ENCODE results near the gene OBP2B.
"Not testable (repeated sequence)": the region's sequence is repeated elsewhere in the genome, so short reads cannot be mapped to it uniquely, and the experiment has no call there.

Gene OBP2B

GRCh38 chr9:133208880-133209300 lies at the start of gene OBP2B:
Gene OBP2B, minus strand, starts transcription at chr9:133209250. Its CDS starts 51 bp downstream, at chr9:133209199.
- DNase-seq, result not testable (repeated sequence)

- DNase-seq, result no peak
Measured at GRCh38 chr9:133258061-133259015, 49.3 kb upstream of the OBP2B start.

GRCh38 chr9:133257465-133257956 lies 48.5 kb upstream of the OBP2B start:
- DNase-seq, result no peak

- no peak for DNase-seq
Measured at GRCh38 chr9:133256686-133257091, 47.6 kb upstream of the OBP2B start.

- DNase-seq, result no peak
Measured at GRCh38 chr9:133256136-133256461, 47.0 kb upstream of the OBP2B start.

- no peak for DNase-seq
Measured at GRCh38 chr9:133255371-133256135, 46.5 kb upstream of the OBP2B start.

GRCh38 chr9:133254471-133254870 lies 45.4 kb upstream of the OBP2B start:
- no peak for DNase-seq

- DNase-seq, result no peak
Measured at GRCh38 chr9:133253268-133253667, 44.2 kb upstream of the OBP2B start.

- no peak for DNase-seq
Measured at GRCh38 chr9:133252301-133253020, 43.4 kb upstream of the OBP2B start.

- DNase-seq, result no peak
Measured at GRCh38 chr9:133251773-133252172, 42.7 kb upstream of the OBP2B start.

GRCh38 chr9:133251221-133251620 lies 42.2 kb upstream of the OBP2B start:
- DNase-seq, result not testable (repeated sequence)

- DNase-seq, result no peak
Measured at GRCh38 chr9:133250741-133251170, 41.7 kb upstream of the OBP2B start.

- DNase-seq, result no peak
Measured at GRCh38 chr9:133249337-133249736, 40.3 kb upstream of the OBP2B start.

- no peak for DNase-seq
Measured at GRCh38 chr9:133248726-133249295, 39.8 kb upstream of the OBP2B start.

- DNase-seq, result no peak
Measured at GRCh38 chr9:133247632-133248031, 38.6 kb upstream of the OBP2B start.

- no peak for DNase-seq
Measured at GRCh38 chr9:133246991-133247390, 37.9 kb upstream of the OBP2B start.

- no peak for DNase-seq
Measured at GRCh38 chr9:133246562-133246961, 37.5 kb upstream of the OBP2B start.

GRCh38 chr9:133242991-133243390 lies 33.9 kb upstream of the OBP2B start:
- no peak for DNase-seq

- DNase-seq, result no peak
Measured at GRCh38 chr9:133242241-133242640, 33.2 kb upstream of the OBP2B start.

- DNase-seq, result no peak
Measured at GRCh38 chr9:133239533-133240090, 30.6 kb upstream of the OBP2B start.

GRCh38 chr9:133238851-133239532 lies 29.9 kb upstream of the OBP2B start:
- DNase-seq, result no peak
